GM19193 (cell line): ENCODE measurements around the gene RBFOX2.

Experiments
- POLR2A ChIP-seq: IDR thresholded peaks from 4 replicates; pipeline ENCODE4 v1.6.1; 2011; ENCODE audit not compliant: insufficient read depth, insufficient read length; ENCODE audit errors: extremely low read depth

Gene RBFOX2

GRCh38 chr22:35711336-35711735, 317.3 kb downstream of the RBFOX2 start:
- no peak for TF ChIP-seq POLR2A

GRCh38 chr22:35708917-35709316, 319.7 kb downstream of the RBFOX2 start:
- no peak for TF ChIP-seq POLR2A

- TF ChIP-seq POLR2A = no peak
Observed at GRCh38 chr22:35708453-35708852, 320.2 kb downstream of the RBFOX2 start.

- no peak for TF ChIP-seq POLR2A
Observed at GRCh38 chr22:35705141-35705540, 323.5 kb downstream of the RBFOX2 start.

- no peak for TF ChIP-seq POLR2A
Observed at GRCh38 chr22:35703861-35704584, 324.6 kb downstream of the RBFOX2 start.

GRCh38 chr22:35697142-35697541, 331.5 kb downstream of the RBFOX2 start:
- TF ChIP-seq POLR2A = no peak

- no peak for TF ChIP-seq POLR2A
Observed at GRCh38 chr22:35695202-35695601, 333.4 kb downstream of the RBFOX2 start.

GRCh38 chr22:35690001-35690400, 338.6 kb downstream of the RBFOX2 start:
- TF ChIP-seq POLR2A = no peak

- TF ChIP-seq POLR2A = no peak
Observed at GRCh38 chr22:35688913-35689675, 339.5 kb downstream of the RBFOX2 start.
